GM19193 (cell line): ENCODE results near the gene NCOA1.

Experiments used
- POLR2A ChIP-seq: IDR thresholded peaks from 4 replicates; pipeline ENCODE4 v1.6.1; 2011; ENCODE audit not compliant: insufficient read depth, insufficient read length; ENCODE audit errors: extremely low read depth

Gene NCOA1

DNA sequence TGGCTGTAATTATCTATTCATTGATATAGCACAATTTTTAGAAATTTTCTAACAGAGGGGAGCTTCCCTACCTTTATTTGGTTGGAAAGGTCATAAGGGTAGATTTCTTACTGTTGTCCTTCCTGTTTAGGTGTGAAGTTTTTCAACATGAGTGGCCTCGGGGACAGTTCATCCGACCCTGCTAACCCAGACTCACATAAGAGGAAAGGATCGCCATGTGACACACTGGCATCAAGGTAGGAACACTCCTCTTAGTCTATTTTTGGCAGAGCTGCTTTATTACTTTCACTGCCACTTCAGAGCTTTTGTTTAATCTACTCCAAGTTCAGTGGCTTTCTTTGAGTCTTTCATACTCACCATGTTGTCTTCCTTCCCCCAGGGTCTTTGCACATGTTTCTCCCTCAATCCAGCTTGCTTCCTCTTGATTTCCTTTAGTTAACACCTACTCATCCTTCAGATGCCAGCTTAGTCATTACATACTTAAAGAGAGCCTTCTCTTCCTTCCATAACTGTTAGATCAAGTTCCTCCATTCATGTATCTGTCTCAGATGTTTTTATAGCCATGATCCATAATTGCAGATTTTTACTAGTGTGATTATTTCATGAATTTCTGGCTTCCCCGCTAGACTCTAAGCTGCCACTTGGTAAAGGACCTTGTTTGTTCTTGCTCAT, 167.6 kb downstream of the NCOA1 start:
- no peak for TF ChIP-seq POLR2A

GRCh38 chr2:24659862-24660261, 168.8 kb downstream of the NCOA1 start:
- no peak for TF ChIP-seq POLR2A

GRCh38 chr2:24667542-24667941, 176.5 kb downstream of the NCOA1 start:
- TF ChIP-seq POLR2A: no peak

- TF ChIP-seq POLR2A: no peak
Measured at GRCh38 chr2:24671230-24671629, 180.2 kb downstream of the NCOA1 start.

- no peak for TF ChIP-seq POLR2A
Measured at GRCh38 chr2:24672589-24672988, 181.5 kb downstream of the NCOA1 start.

- no peak for TF ChIP-seq POLR2A
Measured at GRCh38 chr2:24675338-24675737, 184.3 kb downstream of the NCOA1 start.

GRCh38 chr2:24676493-24676892, 185.4 kb downstream of the NCOA1 start:
- TF ChIP-seq POLR2A: no peak

DNA sequence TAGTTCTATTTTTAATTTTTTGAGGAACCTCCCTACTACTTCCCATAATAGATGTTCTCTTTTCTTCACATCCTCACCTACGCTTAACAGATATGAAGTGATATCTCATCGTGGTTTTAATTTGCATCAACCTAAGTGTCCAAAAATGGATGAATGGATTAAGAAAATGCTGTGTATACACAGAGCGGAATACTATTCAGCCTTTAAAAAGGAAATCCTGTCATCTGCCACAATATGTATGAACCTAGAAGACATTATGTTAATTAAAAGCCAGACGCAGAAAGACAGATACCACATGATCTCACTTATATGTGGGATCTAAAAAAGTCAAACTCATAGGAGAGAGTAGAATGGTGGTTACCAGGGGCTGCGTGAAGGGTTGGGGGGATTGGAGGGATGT, 189.1 kb downstream of the NCOA1 start:
- no peak for TF ChIP-seq POLR2A

- no peak for TF ChIP-seq POLR2A
Measured at GRCh38 chr2:24682304-24682703, 191.2 kb downstream of the NCOA1 start.

GRCh38 chr2:24683408-24683807, 192.4 kb downstream of the NCOA1 start:
- TF ChIP-seq POLR2A: no peak

DNA sequence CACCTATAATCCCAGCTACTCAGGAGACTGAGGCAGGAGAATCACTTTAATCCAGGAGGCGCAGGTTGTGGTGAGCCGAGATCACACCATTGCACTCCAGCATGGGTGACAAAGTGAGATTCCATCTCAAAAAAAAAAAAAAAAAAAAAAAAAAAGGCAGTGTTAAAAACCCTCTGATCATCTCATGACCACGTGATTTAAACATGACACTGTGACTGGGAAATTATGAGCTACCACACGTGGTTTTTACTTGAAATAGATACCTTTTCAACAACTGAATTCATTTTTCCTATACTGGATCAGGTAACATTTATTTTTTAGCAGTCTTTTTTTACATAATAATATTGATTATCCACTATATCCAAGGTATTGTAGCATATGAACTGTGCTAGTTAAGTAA, 199.5 kb downstream of the NCOA1 start:
- no peak for TF ChIP-seq POLR2A

- TF ChIP-seq POLR2A: no peak
Measured at GRCh38 chr2:24691806-24692205, 200.8 kb downstream of the NCOA1 start.

GRCh38 chr2:24697792-24698191, 206.7 kb downstream of the NCOA1 start:
- no peak for TF ChIP-seq POLR2A

DNA sequence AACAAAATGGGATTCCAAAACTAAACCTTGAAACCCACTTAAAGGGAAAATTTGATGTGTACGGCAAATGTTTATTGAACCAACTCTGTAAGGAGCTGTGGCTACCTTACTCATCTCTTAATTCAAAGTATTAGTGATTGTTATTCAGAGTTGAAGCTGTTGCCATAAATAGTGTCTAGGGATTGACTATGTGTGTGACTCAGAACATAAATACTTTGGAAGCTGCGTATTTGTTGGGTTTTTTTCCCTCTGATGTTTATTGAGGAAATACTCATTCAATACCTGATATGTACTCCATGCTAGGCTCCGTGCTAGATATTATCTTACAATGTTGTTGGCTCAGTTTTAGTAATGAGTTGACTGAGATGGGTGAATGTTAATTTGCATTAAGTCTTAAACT, 211.7 kb downstream of the NCOA1 start:
- TF ChIP-seq POLR2A: no peak

DNA sequence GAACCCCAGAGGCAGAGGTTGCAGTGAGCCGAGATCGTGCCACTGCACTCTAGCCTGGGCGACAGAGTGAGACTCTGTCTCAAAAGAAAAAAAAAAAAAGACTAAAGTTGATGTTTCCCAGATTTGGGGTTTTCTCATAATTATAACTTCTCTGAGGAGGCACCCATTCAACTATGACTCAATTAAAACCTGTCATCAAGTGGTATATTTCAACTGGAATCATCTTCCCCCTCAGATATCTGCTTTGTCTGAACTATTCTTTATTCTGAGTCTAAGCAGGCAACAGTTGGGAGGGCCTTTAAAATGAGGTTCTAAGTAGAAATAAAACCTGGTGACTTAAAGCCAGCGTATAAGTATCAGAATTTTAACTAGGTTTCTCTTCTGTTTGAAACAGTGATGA, 213.6 kb downstream of the NCOA1 start:
- TF ChIP-seq POLR2A: no peak

DNA sequence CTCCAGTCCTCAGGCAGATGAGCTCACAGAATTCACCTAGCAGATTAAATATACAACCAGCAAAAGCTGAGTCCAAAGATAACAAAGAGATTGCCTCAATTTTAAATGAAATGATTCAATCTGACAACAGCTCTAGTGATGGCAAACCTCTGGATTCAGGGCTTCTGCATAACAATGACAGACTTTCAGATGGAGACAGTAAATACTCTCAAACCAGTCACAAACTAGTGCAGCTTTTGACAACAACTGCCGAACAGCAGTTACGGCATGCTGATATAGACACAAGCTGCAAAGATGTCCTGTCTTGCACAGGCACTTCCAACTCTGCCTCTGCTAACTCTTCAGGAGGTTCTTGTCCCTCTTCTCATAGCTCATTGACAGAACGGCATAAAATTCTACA, 216.1 kb downstream of the NCOA1 start:
- TF ChIP-seq POLR2A: no peak
